ENCODE results near the gene IFT122.

- TF ChIP-seq, protein P1, sequence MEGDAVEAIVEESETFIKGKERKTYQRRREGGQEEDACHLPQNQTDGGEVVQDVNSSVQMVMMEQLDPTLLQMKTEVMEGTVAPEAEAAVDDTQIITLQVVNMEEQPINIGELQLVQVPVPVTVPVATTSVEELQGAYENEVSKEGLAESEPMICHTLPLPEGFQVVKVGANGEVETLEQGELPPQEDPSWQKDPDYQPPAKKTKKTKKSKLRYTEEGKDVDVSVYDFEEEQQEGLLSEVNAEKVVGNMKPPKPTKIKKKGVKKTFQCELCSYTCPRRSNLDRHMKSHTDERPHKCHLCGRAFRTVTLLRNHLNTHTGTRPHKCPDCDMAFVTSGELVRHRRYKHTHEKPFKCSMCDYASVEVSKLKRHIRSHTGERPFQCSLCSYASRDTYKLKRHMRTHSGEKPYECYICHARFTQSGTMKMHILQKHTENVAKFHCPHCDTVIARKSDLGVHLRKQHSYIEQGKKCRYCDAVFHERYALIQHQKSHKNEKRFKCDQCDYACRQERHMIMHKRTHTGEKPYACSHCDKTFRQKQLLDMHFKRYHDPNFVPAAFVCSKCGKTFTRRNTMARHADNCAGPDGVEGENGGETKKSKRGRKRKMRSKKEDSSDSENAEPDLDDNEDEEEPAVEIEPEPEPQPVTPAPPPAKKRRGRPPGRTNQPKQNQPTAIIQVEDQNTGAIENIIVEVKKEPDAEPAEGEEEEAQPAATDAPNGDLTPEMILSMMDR (conservative IDR thresholded peaks at IDR 0.05; ENCODE audit: low read depth in 2 of 2), result no peak
- no peak for TF ChIP-seq CREB1 (CRISPR knock-in tag; IDR thresholded peaks at IDR 0.05; ENCODE audit: low read depth)
- no peak for TF ChIP-seq EZH2 (IDR thresholded peaks at IDR 0.05; ENCODE audit: low read depth, unreplicated experiment)
- TF ChIP-seq POLR2AphosphoS5 (IDR thresholded peaks at IDR 0.05; ENCODE audit: low read depth), result no peak
- TF ChIP-seq STAT1 (IDR thresholded peaks at IDR 0.05; ENCODE audit: unreplicated experiment), result no peak
- TF ChIP-seq EZH2phosphoT487 (IDR thresholded peaks at IDR 0.05; ENCODE audit: unreplicated experiment), result no peak
- no peak for TF ChIP-seq NANOG (IDR thresholded peaks at IDR 0.05; ENCODE audit: borderline replicate concordance)
- no peak for TF ChIP-seq JUNB (IDR thresholded peaks at IDR 0.05; ENCODE audit: unreplicated experiment)
- TF ChIP-seq, protein P2, sequence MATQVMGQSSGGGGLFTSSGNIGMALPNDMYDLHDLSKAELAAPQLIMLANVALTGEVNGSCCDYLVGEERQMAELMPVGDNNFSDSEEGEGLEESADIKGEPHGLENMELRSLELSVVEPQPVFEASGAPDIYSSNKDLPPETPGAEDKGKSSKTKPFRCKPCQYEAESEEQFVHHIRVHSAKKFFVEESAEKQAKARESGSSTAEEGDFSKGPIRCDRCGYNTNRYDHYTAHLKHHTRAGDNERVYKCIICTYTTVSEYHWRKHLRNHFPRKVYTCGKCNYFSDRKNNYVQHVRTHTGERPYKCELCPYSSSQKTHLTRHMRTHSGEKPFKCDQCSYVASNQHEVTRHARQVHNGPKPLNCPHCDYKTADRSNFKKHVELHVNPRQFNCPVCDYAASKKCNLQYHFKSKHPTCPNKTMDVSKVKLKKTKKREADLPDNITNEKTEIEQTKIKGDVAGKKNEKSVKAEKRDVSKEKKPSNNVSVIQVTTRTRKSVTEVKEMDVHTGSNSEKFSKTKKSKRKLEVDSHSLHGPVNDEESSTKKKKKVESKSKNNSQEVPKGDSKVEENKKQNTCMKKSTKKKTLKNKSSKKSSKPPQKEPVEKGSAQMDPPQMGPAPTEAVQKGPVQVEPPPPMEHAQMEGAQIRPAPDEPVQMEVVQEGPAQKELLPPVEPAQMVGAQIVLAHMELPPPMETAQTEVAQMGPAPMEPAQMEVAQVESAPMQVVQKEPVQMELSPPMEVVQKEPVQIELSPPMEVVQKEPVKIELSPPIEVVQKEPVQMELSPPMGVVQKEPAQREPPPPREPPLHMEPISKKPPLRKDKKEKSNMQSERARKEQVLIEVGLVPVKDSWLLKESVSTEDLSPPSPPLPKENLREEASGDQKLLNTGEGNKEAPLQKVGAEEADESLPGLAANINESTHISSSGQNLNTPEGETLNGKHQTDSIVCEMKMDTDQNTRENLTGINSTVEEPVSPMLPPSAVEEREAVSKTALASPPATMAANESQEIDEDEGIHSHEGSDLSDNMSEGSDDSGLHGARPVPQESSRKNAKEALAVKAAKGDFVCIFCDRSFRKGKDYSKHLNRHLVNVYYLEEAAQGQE (IDR thresholded peaks at IDR 0.05; ENCODE audit: unreplicated experiment), result no peak
- TF ChIP-seq ZNF462 (CRISPR knock-in tag; IDR thresholded peaks at IDR 0.05), result no peak
- TF ChIP-seq ETS1 (IDR thresholded peaks at IDR 0.05), result no peak
Measured at GRCh38 chr3:129404130-129404529, 35.9 kb upstream of the IFT122 start.
